GM18498 (cell line): ENCODE measurements around the gene CNOT11.
"Not testable (repeated sequence)": the region's sequence is repeated elsewhere in the genome, so short reads cannot be mapped to it uniquely, and the experiment has no call there.

Experiments
- ATAC-seq: cut with Tn5 transposase; IDR thresholded peaks from one replicate; pipeline ENCODE4 v1.9.1; 2021; ENCODE audit warnings: mild to moderate bottlenecking, moderate library complexity; ENCODE audit not compliant: unreplicated experiment

CNOT11 gene

GRCh38 chr2:101244899-101245298, 7.8 kb upstream of the CNOT11 start:
- ATAC-seq: not testable (repeated sequence)

DNA sequence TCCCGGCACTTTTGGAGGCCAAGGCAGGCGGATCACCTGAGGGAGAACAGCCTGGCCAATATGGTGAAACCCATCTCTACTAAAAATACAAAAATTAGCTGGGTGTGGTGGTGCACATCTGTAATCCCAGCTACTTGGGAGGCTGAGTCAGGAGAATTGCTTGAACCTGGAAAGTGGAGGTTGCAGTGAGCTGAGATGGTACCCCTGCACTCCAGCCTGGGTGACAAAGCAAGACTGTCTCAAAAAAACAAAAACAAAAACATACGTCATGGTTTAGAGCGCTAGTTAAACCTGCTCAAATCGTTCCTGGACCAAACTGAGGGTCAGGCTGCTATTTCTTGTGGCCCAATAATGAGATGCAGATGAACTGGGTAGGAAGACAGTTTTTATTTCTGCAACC, 7.2 kb upstream of the CNOT11 start:
- not testable (repeated sequence) for ATAC-seq

- ATAC-seq: not testable (repeated sequence)
Observed at GRCh38 chr2:101248756-101249155, 3.9 kb upstream of the CNOT11 start.

- no peak for ATAC-seq
Observed at GRCh38 chr2:101249826-101250225, 2.9 kb upstream of the CNOT11 start.

DNA sequence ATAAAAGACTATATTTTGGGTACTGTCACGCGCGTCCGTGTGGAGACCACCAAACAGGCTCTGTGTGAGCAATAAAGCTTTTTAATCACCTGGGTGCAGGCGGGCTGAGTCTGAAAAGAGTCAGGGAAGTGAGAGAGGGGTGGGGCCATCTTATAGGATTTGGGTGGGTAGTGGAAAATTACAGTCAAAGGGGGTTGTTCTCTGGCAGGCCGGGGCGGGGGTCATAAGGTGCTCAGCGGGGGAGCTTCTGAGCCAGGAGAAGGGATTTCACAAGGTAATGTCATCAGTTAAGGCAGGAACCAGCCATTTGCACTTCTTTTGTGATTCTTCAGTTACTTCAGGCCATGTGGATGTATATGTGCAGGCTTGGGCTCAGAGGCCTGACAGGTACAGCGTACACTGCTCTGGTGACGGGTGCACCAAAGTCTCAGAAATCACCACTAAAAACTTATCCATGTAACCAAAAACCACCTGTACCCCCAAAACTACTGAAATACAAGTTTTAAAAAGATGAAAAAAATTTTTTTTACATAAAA, 1.4 kb upstream of the CNOT11 start:
- not testable (repeated sequence) for ATAC-seq

DNA sequence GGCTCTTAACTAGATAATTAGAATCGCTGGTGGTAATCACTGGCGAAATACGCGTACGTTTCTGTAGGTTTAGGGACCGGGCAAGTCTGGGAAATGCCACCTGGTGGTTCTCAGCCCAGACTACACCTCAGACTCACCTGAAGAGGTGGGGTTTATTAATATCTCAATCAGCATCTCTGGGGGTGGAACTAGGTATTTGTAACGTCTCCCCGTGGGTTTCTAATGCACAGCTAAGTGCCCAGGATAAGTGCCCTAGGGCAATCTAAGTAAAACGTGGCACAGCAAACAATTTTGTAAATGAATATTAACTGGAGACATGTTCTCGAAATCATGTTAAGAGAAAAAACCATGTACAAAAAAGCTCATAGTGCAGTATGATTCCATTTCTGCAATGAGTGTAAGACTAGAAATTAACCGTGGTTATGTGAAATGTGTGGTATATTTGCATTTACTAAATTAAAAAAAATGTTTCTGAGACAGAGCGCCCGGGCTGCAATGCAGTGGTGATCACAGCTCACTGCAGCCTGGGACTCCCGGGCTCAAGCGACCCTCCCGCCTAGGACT, 760 bp upstream of the CNOT11 start:
- peak; percentile 60 for ATAC-seq

- ATAC-seq: peak; percentile 66
Observed at GRCh38 chr2:101253013-101253702, 472 bp downstream of the CNOT11 start.

DNA sequence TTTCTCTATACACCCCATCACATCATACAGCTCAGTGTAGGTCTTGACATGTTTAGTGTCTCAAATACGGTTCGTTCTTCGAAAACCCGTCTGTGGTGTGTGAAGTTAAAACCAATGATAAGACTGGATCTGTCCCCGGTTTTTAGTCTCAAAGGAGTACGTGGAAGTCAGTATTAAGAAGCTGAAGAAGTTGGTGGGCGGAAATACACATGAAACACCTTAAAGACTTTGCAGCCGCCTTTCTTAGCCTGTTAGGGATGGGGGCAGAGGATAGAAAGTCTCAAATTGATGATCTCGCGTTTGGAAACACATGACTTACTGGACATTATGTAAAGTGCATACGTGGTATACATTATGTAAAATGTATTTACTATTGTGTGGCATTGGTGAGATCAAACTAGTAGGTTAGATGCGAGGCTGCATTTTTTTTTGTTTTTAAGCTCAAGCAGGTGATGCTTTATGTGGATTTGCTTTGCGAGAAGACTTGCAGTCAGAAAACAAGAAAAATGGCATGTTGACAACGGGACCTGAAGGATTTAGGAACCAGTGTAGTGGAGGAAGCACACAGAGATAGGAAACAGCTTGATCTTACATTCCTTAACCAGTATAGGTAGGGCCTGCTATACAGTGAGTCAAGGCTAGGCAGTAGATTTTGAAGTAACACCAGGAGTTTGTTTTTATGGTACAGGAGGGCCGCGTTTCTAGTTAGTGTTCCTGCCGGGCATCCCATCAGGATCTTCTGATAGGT, 1.2 kb downstream of the CNOT11 start:
- ATAC-seq: no peak

GRCh38 chr2:101255501-101255900, 2.8 kb downstream of the CNOT11 start:
- ATAC-seq: no peak

DNA sequence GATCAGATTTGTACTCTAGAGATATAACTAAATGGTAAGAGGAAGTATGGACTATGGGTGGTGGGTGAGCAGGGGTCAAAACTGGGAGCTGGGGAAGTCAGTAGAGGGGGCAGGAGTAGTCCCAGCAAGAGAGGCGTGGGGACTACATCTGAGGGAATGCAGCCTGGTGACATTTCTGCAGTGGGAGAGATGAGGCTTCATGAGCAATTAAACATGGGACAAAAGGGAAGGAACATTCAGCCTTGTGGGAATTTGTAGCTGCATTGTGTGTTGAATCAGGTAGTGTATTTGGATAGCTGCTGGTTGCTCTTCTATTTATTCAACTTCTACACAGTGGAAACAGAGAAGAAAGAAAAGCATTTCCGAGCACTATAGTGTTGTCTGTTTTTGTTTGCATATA, 3.6 kb downstream of the CNOT11 start:
- ATAC-seq: no peak

- no peak for ATAC-seq
Observed at GRCh38 chr2:101258804-101259203, 6.1 kb downstream of the CNOT11 start.

- ATAC-seq: no peak
Observed at GRCh38 chr2:101262142-101262541, 9.5 kb downstream of the CNOT11 start.

DNA sequence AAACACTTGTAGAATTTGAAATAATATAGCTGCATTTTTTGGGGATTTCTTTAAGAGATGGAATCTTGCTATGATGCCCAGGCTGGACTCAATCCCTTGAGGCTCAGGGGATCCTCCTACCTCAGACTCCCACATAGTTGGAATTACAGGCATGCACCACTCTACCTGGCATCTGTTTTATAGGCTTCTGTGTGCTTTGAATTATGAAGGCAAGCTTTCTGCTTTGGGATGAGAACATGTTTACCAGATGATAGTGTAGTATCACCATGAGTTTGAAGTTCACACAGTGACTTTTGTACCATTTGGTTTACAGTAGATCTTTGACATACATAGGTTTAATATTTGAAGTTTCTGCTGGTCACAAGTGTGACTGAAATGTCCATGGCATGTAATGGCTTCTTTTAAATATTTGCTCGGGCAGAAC, 10.7 kb downstream of the CNOT11 start:
- no peak for ATAC-seq

DNA sequence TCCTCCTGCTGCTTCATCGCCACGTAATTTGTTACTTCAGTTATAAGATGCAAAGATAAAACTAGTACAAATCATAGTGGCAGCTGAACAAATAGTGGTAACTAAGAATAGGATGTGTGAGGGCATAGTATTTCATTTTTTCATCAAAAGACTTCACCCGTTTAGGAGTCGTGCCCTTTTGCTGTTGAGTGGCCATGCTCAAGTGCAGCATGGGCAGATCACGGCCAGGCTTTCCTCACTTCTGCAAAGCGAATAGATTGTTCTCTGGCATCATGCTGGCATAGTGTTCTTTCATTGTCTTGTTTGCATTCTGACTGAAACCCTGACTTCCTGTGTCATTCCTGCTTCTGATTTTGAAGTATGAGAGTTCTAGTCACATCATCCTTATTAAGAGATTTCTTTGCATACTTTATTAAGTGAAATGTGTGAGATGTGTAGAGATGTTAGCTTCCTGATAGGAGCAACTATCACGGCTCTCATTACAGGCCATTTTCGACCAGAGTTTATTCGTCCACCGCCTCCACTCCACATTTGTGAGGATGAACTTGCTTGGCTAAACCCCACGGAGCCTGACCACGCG, 11.8 kb downstream of the CNOT11 start:
- no peak for ATAC-seq

DNA sequence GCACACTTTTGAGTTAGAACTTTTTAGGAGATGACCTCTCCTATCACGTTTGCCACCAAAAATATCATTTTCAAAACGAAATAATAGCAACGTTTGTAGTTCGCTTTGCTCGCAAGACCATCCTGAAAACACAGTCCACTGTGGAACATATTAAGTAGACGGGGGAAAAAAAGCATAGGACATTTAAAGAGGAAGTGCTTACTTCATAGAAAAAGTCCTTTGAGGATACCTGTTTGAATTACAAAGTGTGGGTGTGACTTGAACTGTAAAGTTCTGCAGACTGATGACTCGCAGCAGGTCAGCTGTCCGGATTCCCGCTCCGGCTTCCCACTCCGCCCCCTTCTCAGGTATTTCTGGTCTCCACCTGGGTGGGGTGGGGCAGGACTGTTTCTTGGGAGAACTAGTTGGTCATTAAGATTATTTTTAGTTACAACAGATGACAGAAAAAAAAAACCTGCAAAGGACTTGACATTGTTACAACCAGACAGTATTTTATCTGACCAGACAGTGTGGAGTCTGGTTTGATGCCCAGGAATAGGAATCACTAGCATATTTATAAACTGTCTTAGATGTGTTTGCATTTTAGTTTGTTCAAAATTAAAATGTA, 13.3 kb downstream of the CNOT11 start:
- ATAC-seq: no peak

- peak; percentile 59 for ATAC-seq
Observed at GRCh38 chr2:101267671-101268656, 15.3 kb downstream of the CNOT11 start.

GRCh38 chr2:101270700-101271259, 18.1 kb downstream of the CNOT11 start:
- ATAC-seq: no peak

GRCh38 chr2:101272045-101272784, 19.5 kb downstream of the CNOT11 start:
- ATAC-seq: peak; percentile 82

GRCh38 chr2:101273056-101273455, 20.4 kb downstream of the CNOT11 start:
- no peak for ATAC-seq
